GM19468 (cell line): ENCODE measurements around the gene LIF.

ENCODE experiments used
- ATAC-seq: cut with Tn5 transposase; IDR thresholded peaks from one replicate; pipeline ENCODE4 v1.9.1; 2021; ENCODE audit warnings: mild to moderate bottlenecking, moderate library complexity, moderate number of reproducible peaks; ENCODE audit not compliant: unreplicated experiment; ENCODE audit errors: extremely low read depth

LIF gene

GRCh38 chr22:30265823-30266444 is 19.4 kb upstream of the LIF start:
- peak; percentile 33 for ATAC-seq

- ATAC-seq: no peak
Observed at GRCh38 chr22:30265131-30265720, 18.7 kb upstream of the LIF start.

- ATAC-seq: no peak
Observed at GRCh38 chr22:30263883-30264282, 17.3 kb upstream of the LIF start.

- ATAC-seq: no peak
Observed at GRCh38 chr22:30262917-30263741, 16.6 kb upstream of the LIF start.

- ATAC-seq: no peak
Observed at GRCh38 chr22:30262112-30262511, 15.6 kb upstream of the LIF start.

GRCh38 chr22:30261134-30261533 is 14.6 kb upstream of the LIF start:
- ATAC-seq: no peak

- no peak for ATAC-seq
Observed at GRCh38 chr22:30260682-30261081, 14.1 kb upstream of the LIF start.

- no peak for ATAC-seq
Observed at GRCh38 chr22:30260276-30260675, 13.7 kb upstream of the LIF start.

GRCh38 chr22:30254314-30254713 is 7.8 kb upstream of the LIF start:
- no peak for ATAC-seq

- ATAC-seq: no peak
Observed at GRCh38 chr22:30253205-30253852, 6.8 kb upstream of the LIF start.

- no peak for ATAC-seq
Observed at GRCh38 chr22:30252411-30253204, 6.0 kb upstream of the LIF start.

GRCh38 chr22:30251711-30252110 is 5.2 kb upstream of the LIF start:
- no peak for ATAC-seq

GRCh38 chr22:30250661-30251267 is 4.2 kb upstream of the LIF start:
- no peak for ATAC-seq

GRCh38 chr22:30250039-30250565 is 3.5 kb upstream of the LIF start:
- no peak for ATAC-seq

GRCh38 chr22:30249049-30250038 is 2.8 kb upstream of the LIF start:
- no peak for ATAC-seq

GRCh38 chr22:30248484-30248883 is 1.9 kb upstream of the LIF start:
- no peak for ATAC-seq

GRCh38 chr22:30247974-30248373 is 1.4 kb upstream of the LIF start:
- ATAC-seq: no peak

- no peak for ATAC-seq
Observed at GRCh38 chr22:30247561-30247960, 1.0 kb upstream of the LIF start.
